Ascending aorta (tissue), 2 donors: ENCODE results near the gene DYNLT1. TPM values are rescaled to one million over a fixed set of nuclear protein-coding genes. Genes with fewer than 3 reads are reported as not detected.
A peak's percentile ranks its signal among the peaks of the same experiment; 100 is the strongest.
"Not testable (repeated sequence)": the region's sequence is repeated elsewhere in the genome, so short reads cannot be mapped to it uniquely, and the experiment has no call there.

Experiments used
- DNase-seq, 2 donors: peaks; one replicate each; pipeline ENCODE4 v3.0.0-alpha.2; 2019; ENCODE audit warnings: low spot score in 2 of 2
- H3K27ac ChIP-seq, 2 donors: fragments of 200-600 bp; sonication (generic); one replicate each; pipeline ENCODE4 v1.5.1; 2016 to 2017; ENCODE audit warnings: mild to moderate bottlenecking in 1 of 2
- H3K27me3 ChIP-seq: fragments of 200-600 bp; sonication (generic); one replicate; pipeline ENCODE4 v1.5.1; 2017
- H3K36me3 ChIP-seq, 2 donors: fragments of 200-600 bp; sonication (generic); one replicate each; pipeline ENCODE4 v1.5.1; 2016
- H3K4me1 ChIP-seq, 2 donors: fragments of 200-600 bp; sonication (generic); one replicate each; pipeline ENCODE4 v1.5.1; 2016 to 2017; ENCODE audit warnings: mild to moderate bottlenecking in 1 of 2
- H3K4me3 ChIP-seq, 2 donors: fragments of 200-600 bp; sonication (generic); one replicate each; pipeline ENCODE4 v1.5.1; 2016 to 2017; ENCODE audit warnings: mild to moderate bottlenecking in 1 of 2
- H3K9me3 ChIP-seq, 2 donors: fragments of 200-600 bp; sonication (generic); one replicate each; pipeline ENCODE4 v1.5.1; 2016
- intact Hi-C: fragments of 100-400 bp; cut with DNase I; formaldehyde crosslinking; loops from one replicate; pipeline ENCODE4 v1.15.1; 2023
- total RNA-seq: library from RNA; depleted of rRNA; stranded (reverse); fragments of >200 nt; gene quantifications from one replicate; pipeline ENCODE4 v1.1.0, GENCODE V29; 2016
- TF ChIP-seq, protein P1 (sequence below), 3 experiments: fragments of 200-600 bp in 2 of 3; fragments of 450-650 bp in 1 of 3; sonication (generic) in 2 of 3; IDR thresholded peaks; one replicate each; pipeline ENCODE4 v1.5.1; 2016 to 2019; ENCODE audit warnings: antibody characterized with exemption in 3 of 3, mild to moderate bottlenecking in 1 of 3, moderate library complexity in 1 of 3

DYNLT1 gene
- total RNA-seq, 1 donor from 2014 or later: 5.7 TPM

DNA sequence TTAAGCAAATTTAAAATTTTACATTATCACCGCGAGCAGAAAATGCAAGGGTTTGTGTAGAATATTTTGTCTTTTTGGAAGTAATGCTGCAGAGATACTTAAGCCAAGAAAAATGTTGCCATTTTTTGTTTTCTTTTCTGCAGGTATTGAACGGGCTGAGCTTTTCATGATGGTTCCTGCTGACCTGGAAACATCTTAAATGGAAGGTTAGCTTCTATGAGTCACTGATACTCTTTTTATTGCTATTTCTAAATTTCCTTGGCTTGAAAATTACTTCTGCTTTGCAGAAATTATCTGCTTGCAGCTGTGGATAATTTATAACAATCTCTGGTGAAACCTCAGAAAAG, 18.0 kb upstream of the DYNLT1 start:
- Histone ChIP-seq H3K4me3 (no peak overlapping the region), H3K27me3 (no peaks in the 10 kb centered on the region), H3K36me3 (no peaks in the 10 kb centered on the region), H3K9me3 (no peaks in the 10 kb centered on the region), H3K4me1 (no peaks in the 10 kb centered on the region), H3K27ac (no peak overlapping the region)
- DNase-seq: no peak
- intact Hi-C loops: no loop called here
- TF ChIP-seq, protein P1, sequence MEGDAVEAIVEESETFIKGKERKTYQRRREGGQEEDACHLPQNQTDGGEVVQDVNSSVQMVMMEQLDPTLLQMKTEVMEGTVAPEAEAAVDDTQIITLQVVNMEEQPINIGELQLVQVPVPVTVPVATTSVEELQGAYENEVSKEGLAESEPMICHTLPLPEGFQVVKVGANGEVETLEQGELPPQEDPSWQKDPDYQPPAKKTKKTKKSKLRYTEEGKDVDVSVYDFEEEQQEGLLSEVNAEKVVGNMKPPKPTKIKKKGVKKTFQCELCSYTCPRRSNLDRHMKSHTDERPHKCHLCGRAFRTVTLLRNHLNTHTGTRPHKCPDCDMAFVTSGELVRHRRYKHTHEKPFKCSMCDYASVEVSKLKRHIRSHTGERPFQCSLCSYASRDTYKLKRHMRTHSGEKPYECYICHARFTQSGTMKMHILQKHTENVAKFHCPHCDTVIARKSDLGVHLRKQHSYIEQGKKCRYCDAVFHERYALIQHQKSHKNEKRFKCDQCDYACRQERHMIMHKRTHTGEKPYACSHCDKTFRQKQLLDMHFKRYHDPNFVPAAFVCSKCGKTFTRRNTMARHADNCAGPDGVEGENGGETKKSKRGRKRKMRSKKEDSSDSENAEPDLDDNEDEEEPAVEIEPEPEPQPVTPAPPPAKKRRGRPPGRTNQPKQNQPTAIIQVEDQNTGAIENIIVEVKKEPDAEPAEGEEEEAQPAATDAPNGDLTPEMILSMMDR (IDR thresholded peaks at IDR 0.05): no peak

DNA sequence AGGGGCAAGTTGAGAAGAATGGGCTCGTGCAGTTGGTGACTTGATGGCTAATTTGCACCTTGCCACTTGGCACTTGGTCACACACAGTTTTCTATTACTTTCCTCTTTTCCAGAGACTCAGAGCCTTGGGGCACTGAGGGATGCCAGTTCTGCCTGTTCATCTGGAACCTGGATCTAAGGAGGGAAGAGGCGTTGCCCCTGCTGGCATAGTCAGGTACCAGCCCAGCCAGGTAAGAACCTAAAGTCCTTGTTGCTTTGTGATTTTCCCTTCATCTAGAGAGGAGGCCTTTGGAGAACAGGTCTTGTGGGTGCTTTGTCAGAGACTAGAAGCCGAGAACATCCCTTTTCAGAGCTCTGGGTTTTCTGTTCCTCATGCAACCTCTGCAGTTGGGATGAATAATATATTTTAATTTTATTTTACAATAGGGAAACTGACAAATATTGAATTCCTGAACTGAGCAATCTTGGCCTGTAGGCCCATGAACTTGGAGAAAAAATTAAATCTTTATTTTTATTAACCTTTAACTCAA, 16.7 kb upstream of the DYNLT1 start:
- no peak overlapping the region for H3K4me3 ChIP-seq
- H3K27ac ChIP-seq: no peak overlapping the region
- no peaks in the 10 kb centered on the region for H3K27me3 ChIP-seq
- H3K4me1 ChIP-seq: no peaks in the 10 kb centered on the region
- intact Hi-C loops: no loop called here
- no peaks in the 10 kb centered on the region for H3K9me3 ChIP-seq
- peak in 1 of 2 donors; percentile 35 for DNase-seq
- TF ChIP-seq, protein P1 (IDR thresholded peaks at IDR 0.05): no peak
- H3K36me3 ChIP-seq: no peaks in the 10 kb centered on the region

DNA sequence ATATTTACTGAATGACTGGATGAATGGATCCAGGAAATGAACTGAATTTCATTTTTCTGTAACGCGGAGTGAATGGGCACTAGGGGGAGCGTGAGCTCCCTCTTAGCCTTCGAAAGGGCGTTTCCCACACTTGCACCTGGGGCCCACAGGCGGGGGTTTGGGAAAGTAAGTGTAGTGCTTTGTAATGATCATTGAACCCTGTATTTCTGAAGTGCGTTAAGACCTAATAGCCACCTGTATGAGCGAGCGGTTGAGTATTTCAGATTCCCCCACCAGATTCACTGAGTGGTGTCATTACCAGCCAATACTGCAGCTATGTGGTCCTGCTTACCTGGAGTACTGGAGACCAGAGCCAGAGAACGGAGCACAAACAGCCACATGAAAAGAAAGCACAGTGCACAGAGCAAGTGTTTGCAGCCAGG, 15.8 kb upstream of the DYNLT1 start:
- H3K36me3 ChIP-seq: no peaks in the 10 kb centered on the region
- no peak overlapping the region for H3K27ac ChIP-seq
- H3K9me3 ChIP-seq: no peaks in the 10 kb centered on the region
- H3K4me1 ChIP-seq: no peaks in the 10 kb centered on the region
- no peak overlapping the region for H3K4me3 ChIP-seq
- TF ChIP-seq, protein P1 (IDR thresholded peaks at IDR 0.05): peak; percentile 3 to 24 (median 6)
- DNase-seq: peak in 1 of 2 donors; percentile 38
- intact Hi-C loops: no loop called here
- H3K27me3 ChIP-seq: no peaks in the 10 kb centered on the region

GRCh38 chr6:158656986-158657385, 12.4 kb upstream of the DYNLT1 start:
- H3K27me3 ChIP-seq, H3K4me3 ChIP-seq, H3K27ac ChIP-seq, H3K9me3 ChIP-seq, H3K36me3 ChIP-seq, H3K4me1 ChIP-seq, intact Hi-C loops: not testable (repeated sequence)
- DNase-seq: peak in 1 of 2 donors; percentile 54

GRCh38 chr6:158655569-158656450, 11.3 kb upstream of the DYNLT1 start:
- no peak overlapping the region for H3K27ac ChIP-seq
- H3K36me3 ChIP-seq: no peaks in the 10 kb centered on the region
- H3K4me3 ChIP-seq: no peak overlapping the region
- no peaks in the 10 kb centered on the region for H3K27me3 ChIP-seq
- intact Hi-C loops: no loop called here
- no peaks in the 10 kb centered on the region for H3K4me1 ChIP-seq
- TF ChIP-seq, protein P1 (IDR thresholded peaks at IDR 0.05): no peak
- H3K9me3 ChIP-seq: no peaks in the 10 kb centered on the region
- peak in 1 of 2 donors; percentile 59 for DNase-seq

DNA sequence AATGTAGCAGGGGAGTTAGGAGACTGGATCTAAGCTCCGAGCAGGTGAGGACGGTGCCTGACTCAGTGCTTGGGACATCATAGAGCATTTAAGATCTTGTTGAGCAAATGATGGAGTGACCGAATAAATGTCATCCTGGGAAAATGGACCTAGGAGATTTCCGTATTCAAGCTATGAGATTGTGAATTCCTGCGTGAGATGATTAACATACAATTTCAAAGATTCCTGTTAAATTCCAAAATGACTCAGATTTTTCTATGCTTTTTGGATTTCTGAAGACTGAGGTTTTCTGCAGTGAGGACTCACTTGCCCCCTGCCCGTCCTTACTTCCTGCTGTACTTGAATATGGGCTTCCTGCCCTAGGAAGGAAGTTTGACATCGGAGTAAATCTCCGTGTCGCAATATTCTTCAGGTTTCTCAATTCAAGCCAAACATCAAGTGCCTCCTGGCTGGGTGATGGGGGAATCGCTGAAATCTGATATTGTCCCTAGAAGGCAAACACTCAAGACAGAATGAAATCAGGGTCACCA, 10.5 kb upstream of the DYNLT1 start:
- Histone ChIP-seq H3K9me3 (no peaks in the 10 kb centered on the region), H3K27ac (no peak overlapping the region), H3K36me3 (no peaks in the 10 kb centered on the region), H3K4me3 (no peak overlapping the region), H3K27me3 (no peaks in the 10 kb centered on the region), H3K4me1 (no peaks in the 10 kb centered on the region)
- DNase-seq: peak in 1 of 2 donors; percentile 60
- intact Hi-C loops: no loop called here
- TF ChIP-seq, protein P1 (IDR thresholded peaks at IDR 0.05): no peak
